NCI-H2227 treated with DMSO at 0.1 percent for 48 hours (cell line): ENCODE data around the gene AGAP2.
A peak's percentile ranks its signal among the peaks of the same experiment; 100 is the strongest.

Experiments
- DNase-seq: peaks from one replicate; lab custom pipeline; 2025; lab: John Stamatoyannopoulos, UW

Gene AGAP2

GRCh38 chr12:57753756-57754337 is 15.3 kb upstream of the AGAP2 start:
- no peak for DNase-seq

GRCh38 chr12:57752668-57753000 is 14.1 kb upstream of the AGAP2 start:
- DNase-seq = no peak

- DNase-seq = peak; percentile 93
Observed at GRCh38 chr12:57751788-57752667, 13.5 kb upstream of the AGAP2 start, which contains the start of gene CDK4. Gene CDK4 (minus strand): TSS chr12:57752310. CDS start chr12:57751717, 593 bp downstream.

- DNase-seq = no peak
Observed at GRCh38 chr12:57751432-57751787, 12.9 kb upstream of the AGAP2 start.

GRCh38 chr12:57750561-57751431 is 12.3 kb upstream of the AGAP2 start:
- no peak for DNase-seq

GRCh38 chr12:57749061-57749460 is 10.5 kb upstream of the AGAP2 start:
- DNase-seq = no peak

- DNase-seq = no peak
Observed at GRCh38 chr12:57746025-57746424, 7.5 kb upstream of the AGAP2 start.

- no peak for DNase-seq
Observed at GRCh38 chr12:57745485-57745881, 6.9 kb upstream of the AGAP2 start.

GRCh38 chr12:57744777-57745484 is 6.4 kb upstream of the AGAP2 start, which contains the start of gene TSPAN31:
Gene TSPAN31 (plus strand): TSS chr12:57745039. CDS start chr12:57745155, 116 bp downstream.
- peak; percentile 94 for DNase-seq

- peak; percentile 92 for DNase-seq
Observed at GRCh38 chr12:57744194-57744776, 5.7 kb upstream of the AGAP2 start.

- DNase-seq = no peak
Observed at GRCh38 chr12:57743769-57744168, 5.2 kb upstream of the AGAP2 start.

GRCh38 chr12:57741844-57742738 is 3.5 kb upstream of the AGAP2 start:
- DNase-seq = no peak

GRCh38 chr12:57741413-57741789 is 2.9 kb upstream of the AGAP2 start:
- DNase-seq = no peak

GRCh38 chr12:57740656-57741412 is 2.3 kb upstream of the AGAP2 start:
- DNase-seq = no peak

GRCh38 chr12:57739914-57740538 is 1.5 kb upstream of the AGAP2 start:
- no peak for DNase-seq

GRCh38 chr12:57739387-57739786 is 845 bp upstream of the AGAP2 start:
- DNase-seq = no peak

- DNase-seq = no peak
Observed at GRCh38 chr12:57737467-57738460, 778 bp downstream of the AGAP2 start.
